ENCODE data around the gene LAMC2. TPM values are rescaled to one million over a fixed set of nuclear protein-coding genes. Genes with fewer than 3 reads are reported as not detected.

LAMC2 gene
- polyA plus RNA-seq, 3 donors: not detected

DNA sequence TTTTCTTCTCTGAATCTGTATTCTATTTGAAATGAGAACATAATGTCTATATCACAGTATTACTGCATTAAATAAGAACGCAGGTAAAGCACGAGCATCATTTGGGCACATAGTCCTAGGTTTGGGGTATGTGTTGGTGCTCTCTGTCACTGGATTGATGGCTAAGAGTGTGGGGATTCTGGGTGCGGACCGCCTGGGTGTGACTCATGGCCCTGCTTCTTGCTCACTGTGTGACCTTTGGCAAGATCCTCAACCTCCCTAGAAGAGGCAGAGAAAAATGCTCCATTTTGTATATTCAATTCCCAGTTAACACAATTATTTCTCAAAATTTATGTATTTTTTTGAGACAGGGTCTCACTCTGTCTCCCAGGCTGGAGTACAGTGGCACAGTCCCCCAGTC is 99.7 kb downstream of the LAMC2 start:
- Histone ChIP-seq H2AFZ (ENCODE audit: insufficient read depth, low read depth, low read length, poor library complexity, severe bottlenecking) (no peak overlapping the region), H4K20me1 (ENCODE audit: insufficient read depth, low read length) (no peaks in the 10 kb centered on the region), H3K27me3 (ENCODE audit: control insufficient read depth in 2 of 2, insufficient read depth in 2 of 2, low read length in 2 of 2) (no peaks in the 10 kb centered on the region), H3K79me2 (ENCODE audit: insufficient read depth, low read length) (no peaks in the 10 kb centered on the region), H3K4me1 (ENCODE audit: control insufficient read depth in 1 of 2, insufficient read depth in 2 of 2, low read length in 2 of 2) (peaks cover 8 to 9% of the 10 kb centered on the region in 2 donors), H3K27ac (ENCODE audit: low read depth in 1 of 2, low read length in 2 of 2) (no peak overlapping the region), H3K9ac (ENCODE audit: insufficient read depth, low read length, poor library complexity, severe bottlenecking) (no peak overlapping the region), H3K9me3 (replicated peaks in 1 of 2; ENCODE audit: control insufficient read depth in 1 of 2, insufficient read depth in 1 of 2, low read length in 2 of 2) (peaks cover 0 to 7% of the 10 kb centered on the region in 2 donors), H3K36me3 (replicated peaks in 1 of 2; ENCODE audit: control insufficient read depth in 1 of 2, insufficient read depth in 2 of 2, low read length in 2 of 2) (no peaks in the 10 kb centered on the region), H3K4me3 (replicated peaks in 1 of 3; ENCODE audit: low read depth in 2 of 3, low read length in 3 of 3) (no peak overlapping the region), H3K4me2 (replicated peaks; ENCODE audit: extremely low read depth, low read length, poor library complexity, severe bottlenecking) (no peak overlapping the region)
- no peak for TF ChIP-seq CTCF (IDR thresholded peaks at IDR 0.05)
- Mint-ChIP-seq H3K9me3 (peaks cover 0 to 4% (median 0%) of the 10 kb centered on the region in 7 donors), H3K36me3 (no peaks in the 10 kb centered on the region), H3K4me1 (peaks cover 9% of the 10 kb centered on the region), H3K27ac (no peak overlapping the region), H3K4me3 (no peak overlapping the region), H3K27me3 (ENCODE audit: low read depth in 3 of 3) (peaks cover 0 to 3% (median 2%) of the 10 kb centered on the region in 3 donors)
- no CpG with 5 or more reads among the region's 4 CpGs for WGBS (ENCODE audit: insufficient coverage)
- intact Hi-C loops (cut with micrococcal nuclease): loop anchor here in 1 of 2 donors (10.0 kb wide), 1 partner anchor 259 kb away; no protein-coding TSS in a partner anchor
- no peak for DNase-seq

GRCh38 chr1:183287191-183287675 is 101.2 kb downstream of the LAMC2 start:
- Mint-ChIP-seq H3K9me3 (peaks cover 0 to 3% (median 0%) of the 10 kb centered on the region in 7 donors), H3K36me3 (no peaks in the 10 kb centered on the region), H3K4me3 (no peak overlapping the region), H3K27me3 (ENCODE audit: low read depth in 3 of 3) (peaks cover 0 to 2% (median 2%) of the 10 kb centered on the region in 3 donors), H3K27ac (no peak overlapping the region), H3K4me1 (no peaks in the 10 kb centered on the region)
- Histone ChIP-seq H3K4me3 (replicated peaks in 1 of 3; ENCODE audit: low read depth in 2 of 3, low read length in 3 of 3) (no peak overlapping the region), H3K79me2 (ENCODE audit: insufficient read depth, low read length) (no peaks in the 10 kb centered on the region), H3K4me1 (ENCODE audit: control insufficient read depth in 1 of 2, insufficient read depth in 2 of 2, low read length in 2 of 2) (no peaks in the 10 kb centered on the region), H3K9ac (ENCODE audit: insufficient read depth, low read length, poor library complexity, severe bottlenecking) (no peak overlapping the region), H3K4me2 (replicated peaks; ENCODE audit: extremely low read depth, low read length, poor library complexity, severe bottlenecking) (no peak overlapping the region), H3K27ac (ENCODE audit: low read depth in 1 of 2, low read length in 2 of 2) (no peak overlapping the region), H3K36me3 (replicated peaks in 1 of 2; ENCODE audit: control insufficient read depth in 1 of 2, insufficient read depth in 2 of 2, low read length in 2 of 2) (no peaks in the 10 kb centered on the region), H4K20me1 (ENCODE audit: insufficient read depth, low read length) (no peaks in the 10 kb centered on the region), H2AFZ (ENCODE audit: insufficient read depth, low read depth, low read length, poor library complexity, severe bottlenecking) (no peak overlapping the region), H3K27me3 (ENCODE audit: control insufficient read depth in 2 of 2, insufficient read depth in 2 of 2, low read length in 2 of 2) (no peaks in the 10 kb centered on the region), H3K9me3 (replicated peaks in 1 of 2; ENCODE audit: control insufficient read depth in 1 of 2, insufficient read depth in 1 of 2, low read length in 2 of 2) (peaks cover 0 to 7% of the 10 kb centered on the region in 2 donors)
- WGBS (ENCODE audit: insufficient coverage): 100% methylated on average over 3 of the region's 5 CpGs
- DNase-seq: no peak
- intact Hi-C loops (cut with micrococcal nuclease): loop anchor here in 1 of 2 donors (10.0 kb wide), 1 partner anchor 258 kb away; no protein-coding TSS in a partner anchor
- no peak for TF ChIP-seq CTCF (IDR thresholded peaks at IDR 0.05)
